Endothelial cell (in vitro differentiated cells): Measurements from ENCODE around the gene TBC1D14. TPM values are rescaled to one million over a fixed set of nuclear protein-coding genes. Genes with fewer than 3 reads are reported as not detected.

Experiments used
- DNase-seq: peaks from one replicate; pipeline ENCODE4 v3.0.0; 2021; ENCODE audit warnings: low spot score
- H3K27ac Mint-ChIP-seq: one replicate; pipeline ENCODE4 v1.8.0; 2021; ENCODE audit warnings: mixed read lengths, inconsistent platforms; ENCODE audit not compliant: unreplicated experiment
- H3K27me3 Mint-ChIP-seq: one replicate; pipeline ENCODE4 v1.8.0; 2021; ENCODE audit warnings: mild to moderate bottlenecking, moderate library complexity, mixed read lengths, inconsistent platforms; ENCODE audit not compliant: unreplicated experiment
- H3K36me3 Mint-ChIP-seq: one replicate; pipeline ENCODE4 v1.8.0; 2021; ENCODE audit warnings: mild to moderate bottlenecking, low read depth, mixed read lengths, inconsistent platforms; ENCODE audit not compliant: unreplicated experiment
- H3K4me1 Mint-ChIP-seq: one replicate; pipeline ENCODE4 v1.8.0; 2021; ENCODE audit warnings: mild to moderate bottlenecking, mixed read lengths, inconsistent platforms; ENCODE audit not compliant: unreplicated experiment
- H3K4me3 Mint-ChIP-seq: one replicate; pipeline ENCODE4 v1.8.0; 2021; ENCODE audit warnings: mild to moderate bottlenecking, mixed read lengths, inconsistent platforms; ENCODE audit not compliant: unreplicated experiment
- H3K9me3 Mint-ChIP-seq: one replicate; pipeline ENCODE4 v1.8.0; 2021; ENCODE audit warnings: mixed read lengths, inconsistent platforms; ENCODE audit not compliant: unreplicated experiment
- CTCF ChIP-seq: fragments of 200-600 bp; sonication (generic); IDR thresholded peaks from one replicate; pipeline ENCODE4 v1.5.0; 2021; ENCODE audit warnings: antibody characterized with exemption; ENCODE audit not compliant: unreplicated experiment
- total RNA-seq: library from RNA; stranded (reverse); fragmentation: NEBNext Ultra II Directional; extraction: Animal tissue kit (Norgen Biotek cat#: 25700); gene quantifications from one replicate; pipeline ENCODE4 v1.2.1, GENCODE V29; 2021; ENCODE audit not compliant: unreplicated experiment

The TBC1D14 gene
- total RNA-seq, 1 donor from 2014 or later: 33.0 TPM

- Mint-ChIP-seq H3K9me3 (no peaks in the 10 kb centered on the region), H3K4me3 (no peak overlapping the region), H3K27ac (no peak overlapping the region), H3K36me3 (no peaks in the 10 kb centered on the region), H3K4me1 (peaks cover 8% of the 10 kb centered on the region), H3K27me3 (peaks cover 9% of the 10 kb centered on the region)
- no peak for DNase-seq
- TF ChIP-seq CTCF: no peak
Observed at GRCh38 chr4:6960628-6961412, 51.2 kb downstream of the TBC1D14 start.

DNA sequence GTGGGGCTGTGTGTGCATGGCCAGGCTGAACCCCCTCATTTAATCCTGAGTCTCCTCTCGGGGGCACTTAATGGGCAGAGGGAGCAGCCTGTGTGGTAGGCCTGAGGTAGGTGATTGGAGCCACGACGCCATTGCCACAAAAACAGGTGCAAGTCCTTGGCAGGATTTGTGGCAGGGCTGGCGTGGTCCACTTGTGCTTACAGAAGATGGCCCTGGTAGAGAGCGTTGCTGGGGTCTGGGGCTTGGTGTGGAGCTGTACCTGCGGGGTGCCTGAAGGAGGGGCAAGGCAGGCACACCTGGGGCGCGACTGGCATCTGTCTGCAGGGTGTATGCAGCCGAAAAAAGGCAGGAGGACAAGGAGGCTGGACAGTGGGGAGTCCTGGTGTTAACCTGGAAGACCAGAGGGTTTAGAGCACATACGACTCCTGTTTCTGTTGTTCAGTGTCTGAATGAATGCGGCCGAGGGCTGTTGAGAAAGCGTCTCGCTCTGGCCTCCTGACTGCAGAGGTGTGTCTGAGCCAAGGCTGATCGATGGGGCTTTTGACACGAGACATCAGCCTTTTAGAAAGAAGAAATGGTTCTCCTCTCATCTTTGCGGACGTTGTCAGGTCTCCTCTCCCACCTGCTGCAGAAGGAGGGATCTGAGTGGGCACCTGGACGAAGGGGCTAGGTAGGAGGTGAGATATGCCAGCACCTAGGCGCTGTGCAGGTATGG lies 52.0 kb downstream of the TBC1D14 start:
- H3K36me3 Mint-ChIP-seq: no peaks in the 10 kb centered on the region
- H3K4me1 Mint-ChIP-seq: peaks cover 8% of the 10 kb centered on the region
- DNase-seq: no peak
- H3K9me3 Mint-ChIP-seq: no peaks in the 10 kb centered on the region
- peaks cover 9% of the 10 kb centered on the region for H3K27me3 Mint-ChIP-seq
- H3K4me3 Mint-ChIP-seq: no peak overlapping the region
- H3K27ac Mint-ChIP-seq: no peak overlapping the region
- TF ChIP-seq CTCF: no peak

DNA sequence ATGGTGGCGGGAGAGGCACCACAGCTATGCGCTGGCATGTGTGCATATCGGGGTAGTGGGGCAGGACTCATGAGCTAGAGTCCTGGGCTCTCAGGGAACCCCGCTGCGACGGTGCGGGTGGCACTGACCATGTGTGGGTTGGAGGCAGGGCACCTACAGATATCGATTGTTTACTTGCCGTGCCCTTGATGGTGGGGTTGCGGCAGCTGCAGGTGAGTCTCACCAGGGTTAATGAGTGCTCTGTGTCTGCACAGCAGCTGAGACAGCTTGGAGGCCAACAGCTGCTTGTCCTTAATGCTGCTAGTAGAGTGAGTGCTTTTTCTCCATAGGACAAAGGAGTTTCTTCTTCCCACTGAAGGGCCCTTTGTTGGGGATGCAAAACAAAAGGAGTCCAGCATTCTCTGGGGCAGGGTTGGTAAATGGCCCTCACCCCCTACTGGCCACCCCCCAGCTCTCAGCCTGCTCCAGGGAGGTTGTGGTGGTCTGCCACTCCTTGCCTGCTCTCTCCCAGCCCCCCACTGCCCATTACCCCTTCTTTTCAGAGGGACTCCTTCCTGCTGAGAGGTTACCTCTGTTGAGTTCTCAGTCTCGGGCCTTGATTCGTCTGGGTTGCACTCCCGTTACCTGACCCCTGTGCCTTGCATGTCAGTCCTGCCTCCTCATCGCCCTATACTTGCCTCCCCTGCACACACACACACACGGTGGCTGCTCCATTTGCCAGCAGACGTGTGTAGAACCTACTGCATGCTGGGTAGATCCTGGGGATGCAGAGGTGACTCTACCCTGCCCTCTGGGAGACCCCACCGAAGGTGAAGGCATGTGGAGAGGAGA lies 52.8 kb downstream of the TBC1D14 start:
- peaks cover 14% of the 10 kb centered on the region for H3K4me1 Mint-ChIP-seq
- H3K27ac Mint-ChIP-seq: no peak overlapping the region
- H3K36me3 Mint-ChIP-seq: no peaks in the 10 kb centered on the region
- peaks cover 8% of the 10 kb centered on the region for H3K27me3 Mint-ChIP-seq
- H3K9me3 Mint-ChIP-seq: no peaks in the 10 kb centered on the region
- TF ChIP-seq CTCF: no peak
- no peak overlapping the region for H3K4me3 Mint-ChIP-seq
- DNase-seq: no peak

GRCh38 chr4:6963139-6963611 lies 53.5 kb downstream of the TBC1D14 start:
- Mint-ChIP-seq H3K36me3 (no peaks in the 10 kb centered on the region), H3K4me3 (no peak overlapping the region), H3K27me3 (peaks cover 8% of the 10 kb centered on the region), H3K27ac (no peak overlapping the region), H3K4me1 (peaks cover 21% of the 10 kb centered on the region), H3K9me3 (no peaks in the 10 kb centered on the region)
- TF ChIP-seq CTCF: no peak
- no peak for DNase-seq
